GM21423 (cell line): ENCODE data around the gene SDK1.

Source experiments
- ATAC-seq: cut with Tn5 transposase; IDR thresholded peaks from one replicate; pipeline ENCODE4 v1.9.1; 2021; ENCODE audit warnings: mild to moderate bottlenecking, moderate library complexity; ENCODE audit not compliant: unreplicated experiment

SDK1 gene

DNA sequence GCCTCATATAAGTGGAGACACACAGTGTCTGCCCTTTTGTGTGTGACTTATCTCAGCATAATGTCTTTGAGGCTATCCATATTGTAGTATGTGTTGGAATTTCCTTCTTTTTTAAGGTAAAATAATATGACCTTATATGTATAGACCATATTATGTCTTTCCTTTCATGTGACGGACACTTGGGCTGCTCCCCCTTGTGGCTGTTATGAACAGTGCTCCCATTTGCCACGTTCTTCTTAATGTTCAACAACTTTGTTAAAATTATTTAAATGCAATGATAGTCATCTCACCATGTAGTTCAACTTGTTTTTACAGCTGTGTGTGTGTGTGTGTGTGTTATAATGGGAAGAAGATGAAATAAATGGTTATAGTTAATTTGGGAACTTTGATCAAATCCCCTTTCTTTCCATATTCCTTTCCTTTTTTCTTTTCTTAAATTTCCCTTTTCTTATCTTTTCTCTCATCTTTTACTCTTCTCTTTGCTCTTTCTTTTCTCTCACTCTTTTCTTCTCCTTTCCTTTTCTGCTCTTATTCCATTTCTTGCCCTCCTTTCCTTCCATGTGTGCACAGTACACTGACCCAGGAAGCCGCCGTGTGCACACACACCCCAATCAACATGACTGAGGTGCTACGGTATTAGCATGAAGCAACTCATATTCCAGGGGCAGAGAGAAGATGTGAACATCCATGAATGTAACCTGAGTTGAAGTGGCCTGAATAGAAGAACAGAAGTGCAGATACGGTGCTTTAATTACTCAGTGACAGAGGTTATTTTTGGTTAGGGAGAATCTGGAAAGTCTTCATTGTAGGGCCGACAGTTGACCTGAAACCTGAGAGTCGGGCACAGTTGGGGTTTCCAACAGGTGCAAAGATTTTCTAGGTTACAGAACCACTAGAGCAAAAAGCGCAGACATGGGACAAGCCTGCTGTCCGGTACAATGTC lies 596.6 kb downstream of the SDK1 start:
- ATAC-seq, result no peak

DNA sequence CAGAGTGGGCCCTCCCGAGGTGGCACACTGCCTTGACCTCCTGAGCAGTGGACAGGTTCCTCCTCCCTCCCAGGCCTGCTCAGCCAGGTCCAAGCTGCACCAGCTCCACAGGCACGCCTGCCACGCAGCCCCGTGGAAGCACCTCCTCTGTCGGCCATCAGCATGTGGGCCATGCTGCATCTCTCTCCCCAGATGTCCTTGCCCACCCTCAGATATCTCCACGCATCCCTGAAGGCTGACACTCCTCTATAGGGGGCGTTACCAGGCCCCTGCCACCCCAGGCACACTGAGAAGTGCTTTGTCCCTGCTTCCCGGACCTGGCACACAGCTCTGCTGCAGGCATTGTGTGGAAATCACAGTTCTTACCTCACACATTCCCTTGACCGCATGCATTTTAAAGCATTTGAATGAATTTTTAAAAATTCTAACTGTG lies 598.5 kb downstream of the SDK1 start:
- no peak for ATAC-seq

DNA sequence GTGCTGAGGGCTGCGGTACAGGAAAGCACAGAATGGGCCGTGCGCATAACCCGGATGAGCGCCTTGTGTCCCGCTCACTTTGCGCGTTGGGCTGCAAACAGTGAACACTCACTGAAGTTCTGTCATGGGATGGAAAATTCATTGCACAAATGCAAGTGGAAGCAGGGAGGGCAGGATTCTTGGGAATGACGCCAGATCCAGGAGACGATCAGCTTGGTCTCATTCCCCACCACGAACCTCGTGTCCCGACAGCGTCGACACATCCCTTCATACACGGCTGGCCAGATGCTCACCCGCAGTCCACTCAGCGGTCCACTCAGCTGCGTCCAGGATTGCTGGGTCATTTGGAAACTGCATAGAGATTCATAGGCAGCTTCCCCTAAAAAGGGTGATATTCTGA lies 607.1 kb downstream of the SDK1 start:
- ATAC-seq, result no peak

DNA sequence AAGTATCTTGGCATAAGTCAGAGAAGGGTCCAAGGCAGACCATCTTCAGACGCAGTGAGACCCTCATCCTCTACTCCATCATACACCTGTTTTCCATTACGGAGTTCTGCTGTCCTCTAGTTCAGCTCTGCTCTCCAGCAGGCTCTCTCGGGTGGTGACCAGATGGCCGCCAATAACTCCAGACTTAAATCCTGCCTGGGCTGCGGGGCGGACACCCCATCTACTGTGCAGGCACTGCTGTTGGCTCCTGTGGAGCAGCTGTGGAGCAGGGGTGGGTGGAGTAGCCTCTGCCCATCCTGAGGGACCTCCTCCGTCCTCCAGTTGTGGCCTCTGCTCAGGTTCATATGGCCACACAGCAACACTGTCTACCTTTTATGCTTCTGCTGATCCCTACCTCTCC lies 608.1 kb downstream of the SDK1 start:
- ATAC-seq, result no peak

DNA sequence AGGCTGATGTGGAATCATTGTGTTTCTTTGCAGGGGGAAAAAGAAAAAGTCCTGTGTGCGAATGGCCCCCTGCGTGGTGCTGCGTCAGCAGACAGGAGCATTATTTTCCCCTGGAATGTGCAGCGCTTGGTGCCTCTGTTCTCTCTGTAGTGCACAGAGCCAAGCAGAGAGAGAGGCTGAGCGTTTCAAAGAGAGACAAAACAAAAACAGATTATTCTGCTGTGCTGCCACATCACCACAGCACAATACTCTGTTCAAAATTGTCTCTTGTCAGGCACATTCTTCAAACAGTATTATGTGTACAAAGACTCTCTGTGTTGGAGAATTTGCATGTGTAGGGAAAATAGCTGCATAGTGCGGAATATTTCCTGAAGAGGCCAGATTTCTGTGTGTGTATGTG lies 609.0 kb downstream of the SDK1 start:
- ATAC-seq, result no peak

DNA sequence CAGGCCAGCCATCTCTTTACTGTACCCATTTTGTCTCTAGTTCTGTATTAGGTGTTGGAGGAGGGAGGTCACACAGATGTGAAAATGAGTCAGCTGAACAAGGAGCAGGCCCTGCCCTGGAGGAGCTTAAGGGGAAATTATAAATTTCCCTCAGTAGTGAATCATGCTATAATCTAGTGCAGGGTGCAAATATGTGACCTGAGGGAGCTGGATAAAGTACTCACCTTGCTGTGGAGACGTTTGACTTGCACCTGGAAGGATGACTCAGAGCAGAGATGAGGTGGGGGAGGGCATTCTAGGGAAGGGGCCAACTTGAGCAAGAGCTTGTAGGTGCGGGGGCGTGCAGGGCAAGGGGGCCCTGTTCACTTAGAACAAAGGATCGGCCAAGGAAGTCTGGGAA lies 610.6 kb downstream of the SDK1 start:
- ATAC-seq, result no peak

DNA sequence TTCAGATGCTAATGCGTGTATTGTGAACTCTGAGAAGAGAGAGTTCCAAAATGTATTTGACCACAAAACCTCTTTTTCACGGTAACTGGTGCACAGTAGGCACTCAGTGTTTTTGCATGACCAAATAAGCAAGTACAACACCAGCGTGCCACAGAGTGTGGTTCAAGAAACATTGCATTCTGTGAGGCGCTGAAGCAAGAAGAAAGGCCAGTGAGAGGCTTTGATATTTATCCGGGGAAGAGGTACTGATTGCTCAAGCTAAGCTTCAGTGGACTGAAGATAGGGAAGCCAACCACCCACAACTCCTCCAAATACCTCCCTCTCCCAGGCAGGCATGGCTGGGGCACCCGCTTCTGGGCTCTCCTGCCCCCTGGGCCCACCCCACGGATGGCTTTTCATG lies 611.2 kb downstream of the SDK1 start:
- no peak for ATAC-seq

DNA sequence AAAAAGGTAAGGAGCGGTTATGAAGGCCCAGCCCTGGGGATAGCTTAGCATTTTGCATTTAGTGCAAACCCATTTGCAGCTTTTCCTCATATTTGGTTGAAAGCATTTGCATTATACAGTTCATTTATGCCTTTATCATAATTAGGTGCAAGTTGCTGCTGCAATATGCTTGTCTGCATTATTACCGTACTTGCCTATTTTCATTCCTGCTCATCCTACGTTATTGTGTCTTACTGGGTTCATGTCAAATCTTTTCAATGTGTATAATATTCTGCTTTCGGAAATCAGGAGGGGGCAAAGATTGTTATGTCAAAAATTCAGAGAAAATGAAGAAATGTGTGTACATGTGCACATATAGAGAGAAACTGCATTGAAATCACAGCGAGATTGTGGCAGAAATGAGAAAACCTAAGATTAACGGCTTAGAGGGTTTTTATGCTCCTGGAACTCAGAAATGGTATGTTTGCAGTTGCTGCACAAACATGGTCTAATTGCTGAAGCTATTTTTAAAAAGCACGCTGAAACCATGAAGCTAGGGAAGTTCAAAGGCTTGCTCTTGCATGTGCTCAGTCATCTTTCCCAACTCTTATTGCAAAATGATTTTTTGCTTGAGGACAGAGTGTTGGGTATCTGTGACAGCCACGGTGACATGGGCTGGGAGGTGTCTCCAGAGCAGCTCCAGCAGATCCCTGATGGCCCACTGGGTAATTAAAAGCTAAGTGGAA lies 613.2 kb downstream of the SDK1 start:
- no peak for ATAC-seq

DNA sequence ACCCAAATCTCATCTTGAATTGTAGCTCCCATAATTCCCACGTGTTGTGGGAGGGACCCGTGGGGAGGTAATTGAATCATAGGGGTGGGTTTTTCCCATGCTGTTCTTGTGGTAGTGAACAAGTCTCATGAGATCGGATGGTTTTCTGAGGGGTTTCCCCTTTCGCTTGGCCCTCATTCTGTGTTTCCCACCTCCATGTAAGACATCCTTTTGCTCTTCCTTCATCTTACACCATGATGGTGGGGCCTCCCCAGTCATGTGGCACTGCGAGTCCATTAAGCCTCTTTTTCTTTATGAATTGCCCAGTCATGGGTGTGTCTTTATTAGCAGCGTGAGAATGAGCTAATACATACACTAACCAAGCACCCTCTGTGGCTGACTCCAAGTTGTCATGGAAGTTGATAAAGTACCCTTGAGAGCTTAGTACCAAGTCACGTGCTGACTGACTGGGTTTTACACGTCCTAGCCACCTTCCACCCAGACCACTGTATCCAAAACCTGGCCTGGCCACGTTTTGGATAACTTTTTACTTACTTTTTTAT lies 614.4 kb downstream of the SDK1 start:
- no peak for ATAC-seq

DNA sequence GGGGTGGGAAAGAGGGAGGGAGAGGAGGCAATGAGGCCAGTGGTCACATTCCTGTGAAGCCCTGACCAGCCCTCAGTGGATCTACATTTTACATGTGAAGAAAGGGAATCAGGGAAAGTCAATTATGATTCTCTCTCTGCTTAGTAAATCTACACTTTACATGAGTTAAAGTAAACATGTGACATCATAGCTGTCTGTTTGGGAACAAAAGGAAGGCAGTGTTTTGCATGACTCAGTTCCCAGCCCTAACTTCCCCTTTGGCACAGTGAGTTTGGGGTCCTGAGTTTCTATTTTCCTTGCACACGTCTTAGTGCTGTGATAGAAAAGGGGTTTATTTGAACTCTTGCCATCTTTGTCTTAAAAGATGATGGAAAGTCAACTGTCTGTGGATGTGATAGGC lies 615.1 kb downstream of the SDK1 start:
- ATAC-seq, result no peak

DNA sequence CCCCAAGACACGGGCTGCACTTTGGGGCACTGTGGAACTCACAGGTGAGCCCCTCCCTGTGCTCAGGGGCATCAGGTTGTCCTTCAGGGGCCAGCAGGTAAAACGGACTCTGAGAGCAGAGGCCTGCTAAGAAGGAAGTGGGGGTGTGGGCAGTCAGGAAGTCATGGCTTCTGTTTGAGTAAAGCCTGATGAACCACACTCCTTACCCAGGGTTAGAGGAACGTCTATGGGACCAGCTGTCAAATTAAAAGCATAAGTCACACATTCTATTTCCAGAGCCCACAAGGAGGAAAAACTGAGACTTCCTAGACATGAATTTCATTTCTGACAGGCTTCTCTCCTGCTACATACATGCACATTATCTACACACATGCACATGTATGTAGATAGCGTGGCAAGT lies 616.4 kb downstream of the SDK1 start:
- no peak for ATAC-seq

DNA sequence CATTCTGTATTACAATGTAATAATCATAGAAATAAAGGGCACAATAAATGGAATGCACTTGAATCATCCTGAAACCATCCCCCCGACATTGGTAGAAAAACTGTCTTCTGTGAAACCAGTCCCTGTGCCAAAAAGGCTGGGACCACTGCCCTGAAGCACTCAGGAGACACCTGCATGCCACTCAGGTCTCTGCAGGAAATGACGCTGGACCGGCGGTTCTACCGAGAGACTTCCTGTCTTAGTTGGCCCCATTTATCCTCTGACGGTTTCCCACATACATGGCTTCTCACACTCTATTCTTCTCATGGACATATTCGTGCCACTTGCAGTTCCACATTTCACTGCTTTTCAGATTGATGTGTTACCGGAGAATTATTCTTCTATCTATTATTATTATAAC lies 617.5 kb downstream of the SDK1 start:
- ATAC-seq, result no peak

DNA sequence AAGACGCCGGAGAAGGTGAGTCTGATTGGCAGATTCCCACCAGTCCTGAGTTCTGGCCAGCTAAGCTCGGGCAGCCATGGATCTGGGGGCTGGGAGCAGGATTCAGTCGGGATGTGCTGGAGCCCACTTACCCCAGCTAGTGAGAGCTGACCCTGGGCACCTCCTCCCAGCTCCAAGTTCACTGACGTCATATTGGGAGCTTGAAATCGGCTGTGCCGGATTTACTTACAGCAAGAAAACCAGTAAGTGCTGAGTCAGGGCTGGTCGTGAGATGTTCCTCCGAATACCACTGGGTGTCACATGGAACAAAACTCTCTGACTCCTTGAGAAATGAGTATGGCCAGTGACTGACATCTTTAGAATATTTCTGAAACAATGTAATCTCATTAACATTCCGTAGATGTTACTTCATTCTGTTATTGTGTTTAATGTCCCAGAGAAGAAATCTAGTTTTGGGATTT lies 621.2 kb downstream of the SDK1 start:
- ATAC-seq, result no peak

DNA sequence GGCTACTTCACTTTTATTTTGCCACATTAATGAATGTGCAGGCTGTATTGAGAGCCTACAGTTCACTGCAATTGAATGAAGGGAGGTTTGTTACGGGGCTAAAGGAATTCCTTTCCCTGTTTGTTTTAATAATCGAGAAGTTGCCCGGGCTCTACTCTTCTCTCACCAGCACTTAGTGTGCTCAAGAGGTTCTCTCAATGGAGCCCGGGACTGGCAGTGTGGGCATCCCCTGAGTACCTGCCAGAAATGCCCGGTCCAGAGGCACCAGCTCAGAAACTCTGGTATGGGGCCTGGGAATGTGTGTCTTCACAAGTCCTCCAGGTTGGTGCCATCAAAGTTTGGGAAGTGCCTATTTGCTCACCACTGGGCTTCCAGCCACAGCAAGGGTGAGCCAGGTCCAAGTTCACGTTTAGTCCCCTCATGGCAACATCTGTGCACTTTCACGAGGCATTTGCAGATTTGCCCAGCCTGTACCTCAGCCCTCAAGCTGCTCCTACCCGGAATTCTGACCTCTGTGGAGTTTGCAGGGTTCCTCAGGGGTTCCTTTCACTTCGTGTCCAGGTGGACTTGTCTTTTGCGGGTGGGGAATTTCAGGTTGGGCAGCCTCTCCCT lies 622.4 kb downstream of the SDK1 start:
- ATAC-seq, result no peak

DNA sequence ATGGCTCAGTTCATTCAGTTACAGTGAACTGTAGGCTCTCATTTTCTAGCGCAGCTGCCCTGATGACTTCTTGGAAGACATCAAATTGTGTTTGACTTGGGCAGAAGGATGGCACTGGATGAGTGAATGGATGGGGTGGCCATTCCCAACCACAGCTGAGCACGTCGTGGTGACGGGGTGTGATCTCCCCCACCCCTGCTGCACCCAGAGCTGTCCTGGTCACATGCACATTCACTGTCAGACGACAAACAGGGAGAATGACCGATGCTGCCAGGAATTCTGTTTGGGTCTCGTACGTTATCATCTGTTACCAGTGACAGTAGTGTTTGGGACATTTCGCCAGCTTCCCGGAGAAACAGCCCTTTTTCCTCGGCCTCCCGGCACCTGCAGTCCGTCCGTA lies 623.2 kb downstream of the SDK1 start:
- no peak for ATAC-seq

DNA sequence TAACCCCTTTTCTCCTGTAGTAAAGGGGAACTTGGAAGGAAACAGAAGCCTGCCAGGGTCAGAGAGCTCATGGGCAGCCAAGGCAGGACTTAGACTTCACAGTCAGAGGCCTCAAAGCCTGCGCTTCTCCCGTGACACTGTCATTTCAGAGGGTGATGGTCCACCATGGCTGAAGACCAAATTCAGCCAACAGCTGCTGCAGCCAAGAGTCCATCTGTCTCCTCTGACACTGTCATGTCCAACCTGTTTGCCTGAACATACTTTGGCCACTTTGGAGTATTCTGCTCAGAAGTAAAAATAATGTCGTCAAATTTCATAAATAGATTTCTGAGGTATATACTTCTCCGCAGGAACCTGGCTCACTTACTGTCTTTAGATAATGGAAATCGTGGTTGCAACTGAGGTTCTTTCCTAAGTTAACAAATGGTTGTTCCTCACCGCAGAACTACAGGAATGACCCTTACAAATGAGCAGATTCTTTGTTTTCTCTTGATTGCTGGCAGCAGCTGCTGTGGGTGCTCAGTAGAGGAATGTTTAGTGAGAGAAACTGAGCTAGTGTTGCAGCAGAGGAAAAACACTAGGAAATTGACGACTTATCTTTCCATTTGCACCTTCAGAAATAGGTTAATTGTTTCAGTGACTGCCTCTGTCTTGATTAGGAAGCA lies 626.5 kb downstream of the SDK1 start:
- no peak for ATAC-seq

DNA sequence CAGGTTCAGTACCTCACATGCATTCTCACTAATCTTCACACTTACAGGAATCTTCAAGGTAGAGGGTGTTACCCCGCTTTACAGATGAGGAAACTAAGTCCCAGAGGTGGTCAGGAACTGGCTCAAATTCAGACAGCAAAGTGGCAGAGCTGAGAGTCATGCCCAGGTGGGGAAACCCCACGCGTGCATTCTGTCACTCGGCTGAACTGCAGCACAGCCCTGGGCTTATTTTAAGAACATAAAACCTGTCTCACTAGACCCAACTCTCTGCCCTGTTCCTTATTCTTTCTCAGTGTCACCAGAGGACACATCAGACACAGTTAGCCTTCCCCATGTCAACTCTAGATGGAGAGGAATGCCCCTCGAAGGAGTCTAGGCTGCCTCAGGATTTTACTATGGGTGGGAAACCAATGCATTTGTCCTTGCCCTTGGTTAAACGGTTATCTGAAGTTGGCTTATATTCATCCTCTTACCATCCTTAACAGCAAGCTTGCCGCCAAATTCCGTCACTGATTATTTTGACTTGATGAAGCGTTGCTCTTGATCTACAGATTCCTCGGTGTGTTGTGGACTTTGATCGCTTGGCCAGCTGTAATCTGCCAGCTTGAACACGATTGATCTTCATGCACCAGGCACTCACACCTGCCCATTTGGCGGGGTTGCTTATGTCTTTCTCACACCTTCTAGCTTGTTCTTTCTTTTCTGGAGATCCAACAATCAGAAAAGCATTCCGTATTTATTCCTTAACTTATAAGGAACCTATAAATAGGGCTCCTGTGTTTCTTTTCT lies 627.9 kb downstream of the SDK1 start:
- no peak for ATAC-seq

DNA sequence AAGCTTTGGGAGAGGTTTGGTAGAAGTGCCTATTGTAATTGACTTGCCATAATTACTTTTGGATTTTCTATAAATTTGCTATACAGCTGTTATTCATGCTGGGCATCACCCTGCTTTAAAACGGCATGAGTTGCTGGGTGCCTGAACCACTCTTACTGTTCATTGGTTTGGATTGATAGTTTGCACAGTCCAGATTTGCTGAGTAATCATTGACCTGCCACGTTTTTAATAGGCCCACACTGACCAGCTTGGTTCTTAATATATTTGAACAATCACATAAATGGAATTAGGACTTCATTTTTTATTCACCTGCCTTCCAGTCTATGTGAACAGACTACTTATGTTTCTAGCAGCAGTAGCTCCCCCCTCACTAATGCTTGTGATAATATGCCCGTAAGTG lies 630.8 kb downstream of the SDK1 start:
- ATAC-seq, result no peak

DNA sequence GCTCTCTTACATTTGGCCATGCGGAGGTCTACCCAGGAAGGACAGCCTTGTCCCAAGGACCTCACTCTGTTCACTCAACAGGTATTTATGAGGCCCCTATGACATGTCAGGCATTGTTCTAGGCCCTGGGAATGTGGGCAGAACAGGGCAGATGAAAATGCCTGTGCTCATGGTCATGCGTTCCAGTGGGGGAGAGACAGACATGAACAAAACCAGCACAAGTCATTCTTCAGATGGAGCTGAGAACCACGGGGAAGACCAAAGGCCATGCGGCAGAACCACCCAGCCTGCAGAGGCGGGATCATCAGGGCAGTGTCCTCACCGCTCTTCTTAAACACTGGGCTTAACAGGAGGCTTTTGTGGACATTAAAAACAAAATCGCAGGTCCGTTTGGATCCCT lies 636.1 kb downstream of the SDK1 start:
- ATAC-seq, result no peak

DNA sequence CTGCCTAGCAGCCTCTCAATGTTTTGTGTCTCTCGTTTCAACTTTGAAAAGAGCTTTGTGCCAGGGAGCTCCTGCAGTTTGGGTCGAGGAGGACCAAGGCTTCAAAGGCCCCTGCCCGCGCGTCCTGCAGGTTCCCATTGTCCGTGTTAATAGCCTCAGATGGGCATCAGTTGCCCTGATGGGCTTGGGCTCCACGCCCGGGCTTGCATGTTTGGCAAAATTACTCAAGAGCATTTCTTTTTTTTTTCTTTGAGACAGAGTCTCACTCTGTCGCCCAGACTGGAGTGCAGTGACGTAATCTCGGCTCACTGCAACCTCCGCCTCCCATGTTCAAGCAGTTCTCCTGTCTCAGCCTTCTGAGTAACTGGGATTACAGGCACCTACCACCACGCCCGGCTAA lies 636.6 kb downstream of the SDK1 start:
- no peak for ATAC-seq
